SK-N-SH (cell line): Measurements from ENCODE around the gene FAM227A. TPM values are rescaled to one million over a fixed set of nuclear protein-coding genes. Genes with fewer than 3 reads are reported as not detected.

Source experiments
- CTCF ChIA-PET: fragments of 300-600, 350-600 bp; formaldehyde crosslinking; extraction: SDS; loops from one replicate; lab custom pipeline; 2021; lab: Yijun Ruan, JAX
- POLR2A ChIA-PET: fragments of 350-600 bp; sonication (Branson Sonifier 250); formaldehyde crosslinking; extraction: SDS; loops from one replicate; lab custom pipeline; 2020; ENCODE audit warnings: antibody characterized with exemption, inconsistent platforms; lab: Yijun Ruan, JAX
- DNase-seq: peaks from one replicate; pipeline ENCODE4 v3.0.0; 2012
- H2AFZ ChIP-seq: fragments of 200-600 bp; sonication (generic); 2 replicates; pipeline ENCODE4 v1.8.1; 2016; ENCODE audit warnings: antibody characterized with exemption, mild to moderate bottlenecking, low read depth
- H3F3A ChIP-seq: fragments of 200-600 bp; sonication (generic); replicated peaks from 2 replicates; pipeline ENCODE3; 2016; ENCODE audit warnings: antibody characterized with exemption, mild to moderate bottlenecking; ENCODE audit not compliant: insufficient read depth
- H3K27ac ChIP-seq, 2 experiments: fragments of 200-500 bp in 1 of 2; fragments of 200-600 bp in 1 of 2; sonication (Bioruptor generic) in 1 of 2; sonication (generic), shearing (Covaris generic) in 1 of 2; 2 replicates each; pipeline versions ENCODE4 v1.5.1 to v1.6.1; 2014 to 2016; ENCODE audit warnings: low read depth in 2 of 2, inconsistent platforms in 1 of 2, low read length in 1 of 2, mild to moderate bottlenecking in 1 of 2, mixed read lengths in 1 of 2
- H3K27me3 ChIP-seq: fragments of 200-600 bp; sonication (generic), shearing (Covaris generic); 2 replicates; pipeline ENCODE4 v1.6.1; 2016; ENCODE audit warnings: mixed run types; ENCODE audit not compliant: insufficient read depth
- H3K36me3 ChIP-seq, 2 experiments: fragments of 200-500 bp in 1 of 2; fragments of 200-600 bp in 1 of 2; sonication (Bioruptor generic) in 1 of 2; sonication (generic) in 1 of 2; replicated peaks in 1 of 2; 2 replicates each; pipeline versions ENCODE3 to v1.5.1; 2014 to 2016; ENCODE audit warnings: low read length in 1 of 2, mild to moderate bottlenecking in 1 of 2; ENCODE audit not compliant: insufficient read depth in 2 of 2, control insufficient read depth in 1 of 2
- H3K4me1 ChIP-seq, 2 experiments: fragments of 200-500 bp in 1 of 2; fragments of 200-600 bp in 1 of 2; sonication (Bioruptor generic) in 1 of 2; sonication (generic), shearing (Covaris generic) in 1 of 2; 2 replicates each; pipeline versions ENCODE4 v1.5.1 to v1.6.1; 2014 to 2016; ENCODE audit warnings: low read depth in 1 of 2, low read length in 1 of 2, mixed run types in 1 of 2; ENCODE audit not compliant: insufficient read depth in 2 of 2, control insufficient read depth in 1 of 2
- H3K4me2 ChIP-seq: fragments of 200-600 bp; sonication (generic), shearing (Covaris generic); 2 replicates; pipeline ENCODE4 v1.6.1; 2017; ENCODE audit warnings: mixed run types
- H3K4me3 ChIP-seq, 2 experiments: fragments of 200-500 bp in 1 of 2; fragments of 200-600 bp in 1 of 2; sonication (Bioruptor generic) in 1 of 2; sonication (generic), shearing (Covaris generic) in 1 of 2; 2 replicates each; pipeline versions ENCODE4 v1.5.1 to v1.8.1; 2014 to 2016; ENCODE audit warnings: low read depth in 2 of 2, inconsistent platforms in 1 of 2, low read length in 1 of 2, mild to moderate bottlenecking in 1 of 2, mixed read lengths in 1 of 2, moderate library complexity in 1 of 2
- H3K79me2 ChIP-seq: fragments of 200-600 bp; sonication (generic); 2 replicates; pipeline ENCODE4 v1.8.1; 2017; ENCODE audit warnings: mild to moderate bottlenecking; ENCODE audit not compliant: insufficient read depth
- H3K9ac ChIP-seq: fragments of 200-600 bp; sonication (generic); 2 replicates; pipeline ENCODE4 v1.6.1; 2017; ENCODE audit warnings: mixed run types
- H3K9me2 ChIP-seq: fragments of 200-600 bp; sonication (generic); 2 replicates; pipeline ENCODE4 v1.6.1; 2017; ENCODE audit warnings: mixed run types
- H3K9me3 ChIP-seq: fragments of 200-600 bp; sonication (generic); 2 replicates; pipeline ENCODE4 v1.6.1; 2017; ENCODE audit warnings: mixed run types, mild to moderate bottlenecking, moderate library complexity
- H4K20me1 ChIP-seq: fragments of 200-600 bp; sonication (generic); 2 replicates; pipeline ENCODE4 v1.6.1; 2017; ENCODE audit warnings: mild to moderate bottlenecking, mixed run types; ENCODE audit not compliant: insufficient read depth
- CTCF ChIP-seq: fragments of 200-600 bp; sonication (generic); IDR thresholded peaks from 2 replicates; pipeline ENCODE4 v1.6.1; 2017; ENCODE audit warnings: antibody characterized with exemption, mild to moderate bottlenecking, moderate library complexity
- EP300 ChIP-seq, 2 experiments: IDR thresholded peaks; 2 replicates each; pipeline versions ENCODE4 v1.4.0 to v1.6.1; 2012; ENCODE audit warnings: borderline replicate concordance in 1 of 2, low read depth in 1 of 2, low read length in 1 of 2
- EZH2phosphoT487 ChIP-seq: fragments of 200-600 bp; sonication (generic); IDR thresholded peaks from 2 replicates; pipeline ENCODE4 v1.6.1; 2017; ENCODE audit warnings: low read depth, mixed run types, mild to moderate bottlenecking, antibody characterized with exemption, moderate library complexity, borderline replicate concordance
- FOSL2 ChIP-seq: IDR thresholded peaks from 2 replicates; pipeline ENCODE4 v1.4.0; 2012; ENCODE audit warnings: low read depth, mild to moderate bottlenecking, moderate library complexity, borderline replicate concordance
- FOXJ3 ChIP-seq: sonication (generic); formaldehyde crosslinking; IDR thresholded peaks from 2 replicates; pipeline ENCODE4 v1.5.1; 2020; ENCODE audit warnings: mild to moderate bottlenecking, missing genetic modification reagents
- GATA2 ChIP-seq: sonication (generic); formaldehyde crosslinking; IDR thresholded peaks from 2 replicates; pipeline ENCODE4 v1.5.0; 2020; ENCODE audit warnings: mild to moderate bottlenecking, missing genetic modification reagents
- MAX ChIP-seq: IDR thresholded peaks from 2 replicates; pipeline ENCODE4 v1.4.0; 2012; ENCODE audit warnings: low read depth
- MEF2A ChIP-seq: IDR thresholded peaks from 2 replicates; pipeline ENCODE4 v1.4.0; 2012; ENCODE audit warnings: low read depth, borderline replicate concordance
- NFIC ChIP-seq: IDR thresholded peaks from 2 replicates; pipeline ENCODE4 v1.4.0; 2012; ENCODE audit warnings: borderline replicate concordance
- PBX3 ChIP-seq: IDR thresholded peaks from 2 replicates; pipeline ENCODE4; 2012
- RFX5 ChIP-seq: IDR thresholded peaks from 2 replicates; pipeline ENCODE4 v1.6.1; 2012; ENCODE audit warnings: mild to moderate bottlenecking, improper control_type of control experiment, low read length
- TAF1 ChIP-seq: IDR thresholded peaks from 2 replicates; pipeline ENCODE4 v1.6.1; 2012; ENCODE audit warnings: low read depth, mild to moderate bottlenecking, low read length, moderate library complexity, borderline replicate concordance
- YY1 ChIP-seq: IDR thresholded peaks from 2 replicates; pipeline ENCODE4 v1.4.0; 2012; ENCODE audit warnings: low read depth, mild to moderate bottlenecking
- ZBTB33 ChIP-seq: IDR thresholded peaks from 2 replicates; pipeline ENCODE4 v1.4.0; 2012; ENCODE audit warnings: low read depth, borderline replicate concordance
- WGBS: methylation state at CpG from one replicate; pipeline ENCODE4 v1.1.6; 2017; ENCODE audit warnings: low lambda C conversion rate; 5-methylcytosine and 5-hydroxymethylcytosine counted together
- polyA plus RNA-seq, 3 experiments: library from polyadenylated mRNA; depleted of rRNA; stranded (reverse); fragments of >200 nt; gene quantifications; 2 replicates each; pipeline ENCODE4 v1.2.3, GENCODE V29; 2012

Gene FAM227A
- polyA plus RNA-seq, 1 of the 3 experiments (the other 2 are of a cell fraction): 1.2 TPM

- TF ChIP-seq CTCF (no peak), FOXJ3 (CRISPR knock-in tag) (no peak), NFIC (no peak), ZBTB33 (no peak)
Measured at GRCh38 chr22:38689651-38690050, 33.5 kb upstream of the FAM227A start (continued).

- H3K27ac ChIP-seq: no peak overlapping the region
- H3K4me3 ChIP-seq: no peak overlapping the region
- H3F3A ChIP-seq: no peaks in the 10 kb centered on the region
- H3K9me2 ChIP-seq: no peaks in the 10 kb centered on the region
- DNase-seq: no peak
- no peaks in the 10 kb centered on the region for H4K20me1 ChIP-seq
- no CpG with 5 or more reads among the region's 1 CpG for WGBS
- POLR2A ChIA-PET: no interaction called here
- H3K36me3 ChIP-seq: peaks cover 0 to 26% of the 10 kb centered on the region in 2 experiments
- H3K4me1 ChIP-seq: no peaks in the 10 kb centered on the region; a peak in 1 of 4 replicates
- no peaks in the 10 kb centered on the region for H3K27me3 ChIP-seq
- no peak overlapping the region for H2AFZ ChIP-seq
- no peak overlapping the region for H3K9ac ChIP-seq
- H3K9me3 ChIP-seq: no peaks in the 10 kb centered on the region
- peaks cover 19% of the 10 kb centered on the region for H3K79me2 ChIP-seq
- CTCF ChIA-PET: no interaction called here
- TF ChIP-seq GATA2 (CRISPR knock-in tag) (no peak), TAF1 (no peak), PBX3 (no peak), MAX (no peak), RFX5 (no peak), FOSL2 (no peak), EP300 (IDR thresholded peaks at IDR 0.05; ENCODE audit: borderline replicate concordance in 1 of 2, low read depth in 1 of 2, low read length in 1 of 2) (no peak), EZH2phosphoT487 (no peak), YY1 (no peak), MEF2A (no peak)
- H3K4me2 ChIP-seq: no peak overlapping the region
Measured at GRCh38 chr22:38685761-38686160, 29.6 kb upstream of the FAM227A start.
